SK-N-SH (cell line): Measurements from ENCODE around the gene CFAP74. TPM values are rescaled to one million over a fixed set of nuclear protein-coding genes. Genes with fewer than 3 reads are reported as not detected.
"Not testable (repeated sequence)": the region's sequence is repeated elsewhere in the genome, so short reads cannot be mapped to it uniquely, and the experiment has no call there.

Experiments used
- CTCF ChIA-PET: fragments of 300-600, 350-600 bp; formaldehyde crosslinking; extraction: SDS; loops from one replicate; lab custom pipeline; 2021; lab: Yijun Ruan, JAX
- POLR2A ChIA-PET: fragments of 350-600 bp; sonication (Branson Sonifier 250); formaldehyde crosslinking; extraction: SDS; loops from one replicate; lab custom pipeline; 2020; ENCODE audit warnings: antibody characterized with exemption, inconsistent platforms; lab: Yijun Ruan, JAX
- DNase-seq: peaks from one replicate; pipeline ENCODE4 v3.0.0; 2012
- H2AFZ ChIP-seq: fragments of 200-600 bp; sonication (generic); 2 replicates; pipeline ENCODE4 v1.8.1; 2016; ENCODE audit warnings: antibody characterized with exemption, mild to moderate bottlenecking, low read depth
- H3F3A ChIP-seq: fragments of 200-600 bp; sonication (generic); replicated peaks from 2 replicates; pipeline ENCODE3; 2016; ENCODE audit warnings: antibody characterized with exemption, mild to moderate bottlenecking; ENCODE audit not compliant: insufficient read depth
- H3K27ac ChIP-seq, 2 experiments: fragments of 200-500 bp in 1 of 2; fragments of 200-600 bp in 1 of 2; sonication (Bioruptor generic) in 1 of 2; sonication (generic), shearing (Covaris generic) in 1 of 2; 2 replicates each; pipeline versions ENCODE4 v1.5.1 to v1.6.1; 2014 to 2016; ENCODE audit warnings: low read depth in 2 of 2, inconsistent platforms in 1 of 2, low read length in 1 of 2, mild to moderate bottlenecking in 1 of 2, mixed read lengths in 1 of 2
- H3K27me3 ChIP-seq: fragments of 200-600 bp; sonication (generic), shearing (Covaris generic); 2 replicates; pipeline ENCODE4 v1.6.1; 2016; ENCODE audit warnings: mixed run types; ENCODE audit not compliant: insufficient read depth
- H3K36me3 ChIP-seq, 2 experiments: fragments of 200-500 bp in 1 of 2; fragments of 200-600 bp in 1 of 2; sonication (Bioruptor generic) in 1 of 2; sonication (generic) in 1 of 2; replicated peaks in 1 of 2; 2 replicates each; pipeline versions ENCODE3 to v1.5.1; 2014 to 2016; ENCODE audit warnings: low read length in 1 of 2, mild to moderate bottlenecking in 1 of 2; ENCODE audit not compliant: insufficient read depth in 2 of 2, control insufficient read depth in 1 of 2
- H3K4me1 ChIP-seq, 2 experiments: fragments of 200-500 bp in 1 of 2; fragments of 200-600 bp in 1 of 2; sonication (Bioruptor generic) in 1 of 2; sonication (generic), shearing (Covaris generic) in 1 of 2; 2 replicates each; pipeline versions ENCODE4 v1.5.1 to v1.6.1; 2014 to 2016; ENCODE audit warnings: low read depth in 1 of 2, low read length in 1 of 2, mixed run types in 1 of 2; ENCODE audit not compliant: insufficient read depth in 2 of 2, control insufficient read depth in 1 of 2
- H3K4me2 ChIP-seq: fragments of 200-600 bp; sonication (generic), shearing (Covaris generic); 2 replicates; pipeline ENCODE4 v1.6.1; 2017; ENCODE audit warnings: mixed run types
- H3K4me3 ChIP-seq, 2 experiments: fragments of 200-500 bp in 1 of 2; fragments of 200-600 bp in 1 of 2; sonication (Bioruptor generic) in 1 of 2; sonication (generic), shearing (Covaris generic) in 1 of 2; 2 replicates each; pipeline versions ENCODE4 v1.5.1 to v1.8.1; 2014 to 2016; ENCODE audit warnings: low read depth in 2 of 2, inconsistent platforms in 1 of 2, low read length in 1 of 2, mild to moderate bottlenecking in 1 of 2, mixed read lengths in 1 of 2, moderate library complexity in 1 of 2
- H3K79me2 ChIP-seq: fragments of 200-600 bp; sonication (generic); 2 replicates; pipeline ENCODE4 v1.8.1; 2017; ENCODE audit warnings: mild to moderate bottlenecking; ENCODE audit not compliant: insufficient read depth
- H3K9ac ChIP-seq: fragments of 200-600 bp; sonication (generic); 2 replicates; pipeline ENCODE4 v1.6.1; 2017; ENCODE audit warnings: mixed run types
- H3K9me2 ChIP-seq: fragments of 200-600 bp; sonication (generic); 2 replicates; pipeline ENCODE4 v1.6.1; 2017; ENCODE audit warnings: mixed run types
- H3K9me3 ChIP-seq: fragments of 200-600 bp; sonication (generic); 2 replicates; pipeline ENCODE4 v1.6.1; 2017; ENCODE audit warnings: mixed run types, mild to moderate bottlenecking, moderate library complexity
- H4K20me1 ChIP-seq: fragments of 200-600 bp; sonication (generic); 2 replicates; pipeline ENCODE4 v1.6.1; 2017; ENCODE audit warnings: mild to moderate bottlenecking, mixed run types; ENCODE audit not compliant: insufficient read depth
- EZH2phosphoT487 ChIP-seq: fragments of 200-600 bp; sonication (generic); IDR thresholded peaks from 2 replicates; pipeline ENCODE4 v1.6.1; 2017; ENCODE audit warnings: low read depth, mixed run types, mild to moderate bottlenecking, antibody characterized with exemption, moderate library complexity, borderline replicate concordance
- GABPA ChIP-seq: IDR thresholded peaks from 2 replicates; pipeline ENCODE4 v1.4.0; 2012; ENCODE audit warnings: low read depth, mild to moderate bottlenecking
- GATA2 ChIP-seq: sonication (generic); formaldehyde crosslinking; IDR thresholded peaks from 2 replicates; pipeline ENCODE4 v1.5.0; 2020; ENCODE audit warnings: mild to moderate bottlenecking, missing genetic modification reagents
- NFIC ChIP-seq: IDR thresholded peaks from 2 replicates; pipeline ENCODE4 v1.4.0; 2012; ENCODE audit warnings: borderline replicate concordance
- NRF1 ChIP-seq: IDR thresholded peaks from 2 replicates; pipeline ENCODE4 v1.6.1; 2012; ENCODE audit warnings: low read depth, mild to moderate bottlenecking, low read length
- RCOR1 ChIP-seq: fragments of 150-350 bp; IDR thresholded peaks from 2 replicates; pipeline ENCODE4 v1.6.1; 2017; ENCODE audit warnings: antibody characterized with exemption, low read length
- REST ChIP-seq: IDR thresholded peaks from 2 replicates; pipeline ENCODE4 v1.6.1; 2012; ENCODE audit warnings: mild to moderate bottlenecking, low read depth, low read length, moderate library complexity
- RXRA ChIP-seq: IDR thresholded peaks from 2 replicates; pipeline ENCODE4 v1.4.0; 2012; ENCODE audit warnings: low read depth, mild to moderate bottlenecking, borderline replicate concordance
- SIN3A ChIP-seq: IDR thresholded peaks from 2 replicates; pipeline ENCODE4 v1.6.1; 2012; ENCODE audit warnings: low read depth, mild to moderate bottlenecking, low read length, moderate library complexity, borderline replicate concordance
- TEAD4 ChIP-seq: IDR thresholded peaks from 2 replicates; pipeline ENCODE4 v1.4.0; 2012; ENCODE audit warnings: mild to moderate bottlenecking, borderline replicate concordance; ENCODE audit not compliant: insufficient read depth
- USF2 ChIP-seq: fragments of 150-350 bp; IDR thresholded peaks from 2 replicates; pipeline ENCODE4 v1.6.1; 2017; ENCODE audit warnings: antibody characterized with exemption, low read length, low read depth, borderline replicate concordance
- YY1 ChIP-seq: IDR thresholded peaks from 2 replicates; pipeline ENCODE4 v1.4.0; 2012; ENCODE audit warnings: low read depth, mild to moderate bottlenecking
- WGBS: methylation state at CpG from one replicate; pipeline ENCODE4 v1.1.6; 2017; ENCODE audit warnings: low lambda C conversion rate; 5-methylcytosine and 5-hydroxymethylcytosine counted together
- polyA plus RNA-seq, 3 experiments: library from polyadenylated mRNA; depleted of rRNA; stranded (reverse); fragments of >200 nt; gene quantifications; 2 replicates each; pipeline ENCODE4 v1.2.3, GENCODE V29; 2012

The CFAP74 gene
- polyA plus RNA-seq, 1 of the 3 experiments (the other 2 are of a cell fraction): not detected

DNA sequence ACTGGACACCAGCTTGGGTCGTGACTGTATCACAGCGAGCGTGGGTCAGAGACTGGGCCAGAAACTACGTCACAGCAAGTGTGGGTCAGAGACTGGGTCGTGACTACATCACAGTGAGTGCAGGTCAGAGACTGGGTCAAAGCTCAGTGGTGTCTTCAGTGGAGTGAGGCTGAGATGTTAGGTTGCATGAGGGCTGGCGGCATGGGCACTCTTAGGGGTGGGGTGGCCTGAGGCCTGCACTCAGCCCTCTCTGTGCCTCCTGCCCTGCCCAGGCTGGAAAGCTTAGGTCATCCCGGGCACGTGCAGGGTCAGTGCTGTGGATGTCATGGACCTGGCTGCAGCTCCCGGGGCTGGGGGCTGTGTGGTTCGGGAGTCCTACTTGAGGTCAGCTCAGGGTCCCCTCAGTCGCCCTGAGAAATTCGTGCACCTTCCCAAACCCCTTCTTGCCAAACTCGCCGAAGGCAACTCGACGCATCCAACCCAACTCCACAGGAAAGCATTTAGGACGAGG is 19.0 kb downstream of the CFAP74 start (continued):
- TF ChIP-seq GABPA: no peak
- TF ChIP-seq, all 33 proteins: peak for 0

- Histone ChIP-seq H3K4me1 (peaks cover 0 to 12% of the 10 kb centered on the region in 2 experiments; a peak in 1 of 4 replicates), H2AFZ (no peak overlapping the region), H3K4me3 (peak overlapping the region in 1 of 2 experiments; percentile 27; a peak in 1 of 4 replicates), H3K9ac (no peak overlapping the region), H4K20me1 (no peaks in the 10 kb centered on the region), H3K79me2 (no peaks in the 10 kb centered on the region), H3K9me3 (no peaks in the 10 kb centered on the region), H3K27me3 (no peaks in the 10 kb centered on the region), H3K27ac (no peak overlapping the region), H3K36me3 (no peaks in the 10 kb centered on the region), H3F3A (no peaks in the 10 kb centered on the region), H3K9me2 (no peaks in the 10 kb centered on the region), H3K4me2 (peak overlapping the region; percentile 55; the same call in 1 of the 2 replicates)
- ChIA-PET POLR2A (no interaction called here), CTCF (interaction anchor here (0.7 to 3.6 kb wide), 5 partner anchors 23 to 631 kb away, joined by 3 to 34 read pairs (median 3); no protein-coding TSS in a partner anchor)
- TF ChIP-seq TEAD4 (no peak), REST (no peak), NFIC (no peak), RXRA (no peak), EZH2phosphoT487 (no peak), NRF1 (no peak), USF2 (no peak), RCOR1 (no peak), SIN3A (no peak), GATA2 (no peak), YY1 (no peak)
- 14% methylated on average over 16 of the region's 36 CpGs for WGBS
- DNase-seq: peak; percentile 83
Measured at GRCh38 chr1:1982379-1983232, 21.0 kb downstream of the CFAP74 start.

GRCh38 chr1:1981631-1982327 is 21.8 kb downstream of the CFAP74 start:
- POLR2A ChIA-PET: not testable (repeated sequence)
- CTCF ChIA-PET: interaction anchor here (1.4 to 3.6 kb wide), 2 partner anchors 64 to 193 kb away, joined by 3 to 34 read pairs; no protein-coding TSS in a partner anchor

More at GRCh38 chr1:1981631-1982327, 21.8 kb downstream of the CFAP74 start:
- not testable (repeated sequence) for H3K79me2 ChIP-seq, DNase-seq, H2AFZ ChIP-seq, H3K9ac ChIP-seq, H3K27ac ChIP-seq, H3K36me3 ChIP-seq, H3K27me3 ChIP-seq, H3K4me2 ChIP-seq, H3F3A ChIP-seq, H3K4me3 ChIP-seq, H3K9me2 ChIP-seq, H4K20me1 ChIP-seq, H3K9me3 ChIP-seq
- 87% methylated on average over 23 of the region's 73 CpGs for WGBS
- H3K4me1 ChIP-seq: peaks cover 0 to 12% of the 10 kb centered on the region in 2 experiments; a peak in 1 of 4 replicates
